Brain pericyte (primary cell): ENCODE measurements around the gene IKBKE.

Experiments used
- DNase-seq: peaks from one replicate; pipeline ENCODE4 v3.0.0-alpha.2; 2012; ENCODE audit warnings: low read depth, low spot score

IKBKE gene

GRCh38 chr1:206455289-206455665, 15.0 kb upstream of the IKBKE start:
- no peak for DNase-seq

- DNase-seq, result no peak
These were observed 14.5 kb upstream of the IKBKE start for GRCh38 chr1:206455666-206456344.

DNA sequence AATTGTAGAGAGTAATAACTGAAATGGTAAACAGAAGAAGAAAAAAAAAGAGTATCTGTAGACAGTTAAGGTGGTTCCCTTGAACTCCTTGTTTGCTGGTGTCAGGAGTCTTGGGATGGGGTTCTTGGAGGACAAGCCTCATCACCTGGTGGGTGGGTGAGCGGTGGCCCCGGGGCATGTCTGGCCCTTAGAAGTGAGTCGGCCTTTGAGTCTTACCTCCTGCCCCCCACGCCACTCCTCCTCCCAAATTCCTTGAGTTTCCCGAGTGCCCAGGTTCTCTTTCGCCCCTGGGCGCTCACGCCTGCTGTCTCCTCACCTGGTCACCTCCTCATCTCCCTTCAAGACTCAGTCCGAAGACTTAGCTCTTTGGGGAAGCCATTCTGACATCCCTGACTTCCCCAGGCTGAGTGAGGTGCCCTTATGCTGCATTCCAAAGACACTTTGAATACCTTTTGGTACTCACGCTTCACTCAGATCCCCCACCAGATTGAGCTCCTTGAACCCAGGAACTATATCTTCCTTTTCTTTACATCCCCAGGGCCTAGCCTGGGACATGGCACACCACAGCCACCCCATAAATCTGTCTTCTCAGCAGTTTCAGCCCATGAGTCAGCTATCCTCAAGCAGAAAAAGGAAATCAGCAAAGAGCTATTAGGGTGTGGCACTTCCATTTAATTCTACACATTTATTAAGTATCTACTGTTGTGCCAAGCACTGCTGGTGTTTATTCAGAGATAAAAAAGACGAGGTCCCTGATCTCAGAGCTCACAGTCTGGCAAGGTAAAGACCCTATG, 13.5 kb upstream of the IKBKE start:
- DNase-seq, result no peak

DNA sequence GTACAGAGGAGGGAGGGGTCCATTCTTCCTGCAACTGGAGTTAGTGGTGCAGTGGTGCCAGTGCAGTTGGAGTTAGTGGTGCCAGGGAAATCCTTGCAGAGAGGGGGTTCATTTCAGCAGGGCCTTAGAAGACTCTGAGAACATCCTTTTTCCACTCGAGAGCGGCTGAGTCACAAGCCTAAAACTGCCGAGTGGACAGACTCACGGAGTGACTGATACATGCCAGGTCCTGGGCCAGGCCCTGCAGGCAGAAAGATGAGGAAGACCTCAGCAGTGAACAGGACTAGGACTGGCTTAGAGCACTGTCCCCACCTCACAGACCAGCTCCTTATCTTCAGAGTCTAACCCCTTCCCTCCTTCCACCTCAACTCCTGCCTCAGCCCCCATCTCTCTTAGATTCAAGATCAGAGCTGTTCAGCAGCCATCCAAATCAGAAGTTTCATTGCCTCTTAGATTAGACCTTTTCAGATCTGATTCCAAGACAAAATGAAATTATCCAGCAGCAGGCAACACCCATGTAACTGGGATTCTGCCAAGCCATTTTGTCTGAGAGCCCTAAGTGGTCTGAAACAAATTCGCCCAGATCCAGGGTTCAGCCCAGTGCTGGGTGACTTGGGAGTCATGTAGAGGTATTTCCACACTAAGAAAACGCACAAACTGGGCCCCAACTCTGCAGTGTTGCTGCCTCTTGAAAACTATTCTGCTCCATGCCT, 12.7 kb upstream of the IKBKE start:
- no peak for DNase-seq

GRCh38 chr1:206459703-206460102, 10.6 kb upstream of the IKBKE start:
- no peak for DNase-seq

DNA sequence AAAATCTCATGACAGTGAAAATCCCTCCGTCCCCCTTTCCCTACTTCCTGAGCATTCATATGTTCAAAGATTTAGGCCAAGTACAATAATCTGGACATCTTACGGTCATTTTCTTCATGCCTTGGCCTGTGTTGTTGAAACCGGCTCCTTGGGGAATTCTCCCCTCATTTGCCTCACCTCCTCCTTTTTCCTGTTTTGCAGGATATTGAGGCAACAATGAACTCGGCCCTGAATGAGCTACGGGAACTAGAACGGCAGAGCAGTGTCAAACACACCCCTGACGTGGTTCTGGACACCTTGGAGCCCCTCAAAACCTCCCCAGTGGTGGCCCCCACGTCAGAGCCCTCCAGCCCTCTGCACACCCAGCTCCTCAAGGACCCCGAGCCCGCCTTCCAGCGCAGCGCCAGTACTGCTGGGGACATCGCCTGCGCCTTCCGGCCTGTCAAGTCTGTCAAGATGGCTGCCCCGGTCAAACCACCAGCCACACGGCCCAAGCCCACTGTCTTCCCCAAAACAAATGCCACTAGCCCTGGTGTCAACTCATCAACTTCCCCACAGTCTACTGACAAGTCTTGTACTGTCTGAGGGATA, 9.3 kb upstream of the IKBKE start:
- no peak for DNase-seq

DNA sequence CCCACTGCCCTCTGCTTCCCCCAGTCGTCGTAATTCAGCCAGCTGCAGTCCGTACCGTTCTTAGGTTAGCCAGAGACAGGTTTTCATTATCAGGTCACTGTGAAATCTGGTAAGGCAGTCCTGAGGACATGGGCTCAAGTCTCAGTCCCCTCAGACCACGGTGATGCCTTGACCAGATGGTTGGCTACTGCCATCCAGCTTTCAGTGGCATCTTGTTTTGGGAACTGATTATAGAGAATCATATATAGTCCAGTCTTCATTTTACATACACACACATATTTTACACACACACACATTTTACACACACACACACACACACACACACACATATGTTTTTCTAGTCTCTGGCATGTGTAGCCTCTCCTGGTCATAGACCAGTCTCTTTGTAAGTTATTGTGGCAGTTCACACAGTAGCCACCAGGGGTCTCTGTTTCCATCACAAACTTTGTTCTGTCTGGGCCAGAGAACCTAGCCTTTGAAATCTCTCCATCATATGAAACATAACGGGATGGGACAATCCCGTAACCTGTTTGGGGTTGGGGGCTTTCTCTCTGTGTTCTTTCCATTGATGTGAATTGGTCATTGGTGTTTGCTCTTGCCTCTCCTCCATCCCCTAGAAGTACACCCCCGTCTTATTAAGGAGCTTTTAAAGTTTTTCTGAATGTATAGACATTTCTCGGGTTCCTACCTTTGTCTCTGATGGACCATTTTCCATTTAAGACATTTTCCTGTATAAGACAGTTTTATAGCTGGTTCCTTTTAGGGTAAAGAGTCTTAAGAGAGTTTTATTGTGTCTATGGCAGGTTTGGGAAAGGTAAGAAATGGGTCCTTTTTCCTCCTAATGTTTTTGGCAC, 8.4 kb upstream of the IKBKE start:
- DNase-seq, result no peak

GRCh38 chr1:206463137-206463536, 7.1 kb upstream of the IKBKE start:
- no peak for DNase-seq

DNA sequence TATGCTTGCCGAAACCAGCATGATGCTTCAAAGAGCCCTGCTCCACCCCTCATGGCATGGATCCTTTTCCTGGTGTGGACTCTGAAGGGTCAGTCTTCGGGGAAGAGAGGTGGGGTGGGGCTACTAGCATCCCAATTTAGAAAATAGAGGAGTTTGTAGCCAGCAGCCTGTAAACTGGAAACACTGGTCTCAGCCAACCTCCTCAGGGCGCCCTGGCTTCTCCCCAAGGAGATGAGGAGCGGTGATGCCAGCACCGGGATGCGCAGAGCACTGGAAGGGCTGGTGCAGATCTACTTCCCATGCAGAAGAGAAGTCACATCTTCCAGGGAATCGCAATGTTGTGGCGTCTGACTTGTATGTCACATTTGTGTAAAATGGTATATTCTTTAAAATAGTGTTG, 6.4 kb upstream of the IKBKE start:
- DNase-seq, result no peak

DNA sequence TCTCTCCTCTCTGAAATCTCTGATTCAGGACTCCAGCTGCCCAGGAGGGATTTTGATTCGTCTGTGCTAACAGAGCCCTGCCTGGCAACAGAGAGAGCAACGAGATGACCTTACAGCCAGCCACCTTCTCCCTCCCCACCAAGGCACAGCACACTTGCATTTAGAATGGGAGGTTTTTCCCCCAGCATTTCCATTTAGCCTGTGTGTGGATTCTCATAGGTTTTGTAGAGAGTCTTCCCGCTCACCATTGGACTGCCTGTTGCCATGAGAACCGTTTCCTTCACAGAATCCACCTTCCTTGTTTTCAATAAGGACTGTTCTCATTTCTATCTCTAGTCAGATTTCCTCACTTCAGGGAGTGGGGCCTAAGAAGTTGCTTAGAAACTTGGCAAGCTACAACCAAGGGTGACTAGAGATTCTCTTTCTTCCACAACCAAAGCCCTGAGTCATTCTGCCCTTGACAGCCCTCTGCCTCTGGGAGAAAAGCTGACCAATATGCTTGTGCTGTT, 5.8 kb upstream of the IKBKE start:
- DNase-seq, result no peak

GRCh38 chr1:206465951-206466350, 4.3 kb upstream of the IKBKE start:
- no peak for DNase-seq

- no peak for DNase-seq
These were observed 3.2 kb upstream of the IKBKE start for GRCh38 chr1:206466840-206467649.

- no peak for DNase-seq
These were observed 2.4 kb upstream of the IKBKE start for GRCh38 chr1:206467915-206468314.

- no peak for DNase-seq
These were observed 1.7 kb upstream of the IKBKE start for GRCh38 chr1:206468571-206468970.

GRCh38 chr1:206469411-206469932, 804 bp upstream of the IKBKE start:
- no peak for DNase-seq

- no peak for DNase-seq
These were observed 577 bp downstream of the IKBKE start for GRCh38 chr1:206470692-206471414.

DNA sequence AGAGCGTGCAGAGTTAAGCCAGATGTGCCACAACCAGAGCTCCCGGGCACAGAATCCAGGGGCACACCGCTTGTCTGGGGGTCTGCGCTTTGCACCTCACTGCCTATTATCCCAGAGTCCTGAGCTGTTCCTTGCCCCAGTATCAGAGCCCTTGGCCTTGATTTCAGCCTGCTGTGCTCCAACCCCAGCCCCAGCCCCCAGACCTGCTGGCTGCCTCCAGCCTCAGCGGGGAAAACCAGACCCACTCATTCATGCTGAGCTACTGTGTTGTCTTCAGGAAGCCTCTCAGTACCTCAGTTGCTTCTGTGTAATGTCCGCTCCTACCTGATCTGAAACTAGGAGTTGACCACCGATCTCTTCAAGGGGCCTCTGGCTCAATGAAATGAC, 1.1 kb downstream of the IKBKE start:
- no peak for DNase-seq

- no peak for DNase-seq
These were observed 1.7 kb downstream of the IKBKE start for GRCh38 chr1:206472024-206472423.

DNA sequence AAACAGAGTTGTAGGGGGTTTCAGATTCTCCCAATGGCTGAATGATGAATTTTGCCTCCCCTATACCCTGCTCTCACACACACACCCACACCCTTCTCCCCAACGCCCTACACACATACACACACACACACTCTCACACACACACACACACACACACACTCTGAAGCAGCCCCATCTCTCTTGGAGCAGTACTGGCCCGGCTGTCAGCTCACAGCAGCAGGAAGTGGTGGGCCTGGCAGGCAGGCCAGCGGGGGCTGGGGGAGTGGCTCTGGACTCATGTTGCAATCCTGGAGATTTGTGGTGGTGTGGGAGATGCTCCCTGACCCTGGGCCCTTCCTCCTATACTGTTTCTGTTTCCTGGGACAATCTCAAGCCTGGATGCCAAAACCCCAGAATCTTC, 2.2 kb downstream of the IKBKE start:
- DNase-seq, result no peak
